IMR-90 (cell line): ENCODE results near the gene IDH3A. TPM values are rescaled to one million over a fixed set of nuclear protein-coding genes. Genes with fewer than 3 reads are reported as not detected.

Source experiments
- ATAC-seq: fragments of 200-7000 bp; cut with Tn5 transposase; 2 replicates; pipeline ENCODE4 v1.9.1; 2020; ENCODE audit warnings: low read depth, mild to moderate bottlenecking, moderate library complexity
- BruUV-seq: library from RNA; stranded (reverse); fragments of 400-500 nt; replicated peaks from 2 replicates; lab custom pipeline; 2021; lab: Mats Ljungman, UMichigan
- CTCF ChIA-PET: fragments of 300-600 bp; formaldehyde crosslinking; extraction: SDS; loops from one replicate; lab custom pipeline; 2021; ENCODE audit warnings: antibody characterized with exemption; lab: Yijun Ruan, JAX
- POLR2A ChIA-PET: fragments of 300-600 bp; sonication (Branson Sonifier 250); formaldehyde crosslinking; loops from one replicate; lab custom pipeline; 2022; ENCODE audit warnings: antibody characterized with exemption; ENCODE audit not compliant: unreplicated experiment; lab: Charles Lee
- DNase-seq: peaks from one replicate; pipeline ENCODE4 v3.0.0; 2013
- H2AFZ ChIP-seq: replicated peaks from 2 replicates; pipeline ENCODE3; 2013; ENCODE audit warnings: low read length, mild to moderate bottlenecking; ENCODE audit not compliant: poor library complexity
- H2AK5ac ChIP-seq: 2 replicates; pipeline ENCODE4 v1.6.1; 2013; ENCODE audit warnings: low read depth, low read length, inconsistent platforms
- H2AK9ac ChIP-seq: replicated peaks from 2 replicates; pipeline ENCODE3; 2013; ENCODE audit warnings: mild to moderate bottlenecking, low read depth, low read length, moderate library complexity; ENCODE audit not compliant: poor library complexity
- H2BK120ac ChIP-seq: 2 replicates; pipeline ENCODE4 v1.6.1; 2013; ENCODE audit warnings: low read depth, low read length, inconsistent platforms
- H2BK15ac ChIP-seq: 3 replicates; pipeline ENCODE4 v1.6.1; 2013; ENCODE audit warnings: low read depth, low read length, inconsistent platforms
- H2BK20ac ChIP-seq: 2 replicates; pipeline ENCODE4 v1.6.1; 2013; ENCODE audit warnings: low read depth, mild to moderate bottlenecking, inconsistent platforms, low read length, moderate library complexity
- H2BK5ac ChIP-seq: 2 replicates; pipeline ENCODE4 v1.6.1; 2013; ENCODE audit warnings: mild to moderate bottlenecking, low read depth, low read length, inconsistent platforms; ENCODE audit not compliant: poor library complexity, severe bottlenecking
- H3K14ac ChIP-seq: replicated peaks from 2 replicates; pipeline ENCODE4 v1.6.1; 2013; ENCODE audit warnings: low read depth, low read length, inconsistent platforms
- H3K18ac ChIP-seq: 2 replicates; pipeline ENCODE4 v1.6.1; 2013; ENCODE audit warnings: low read depth, low read length, control low read depth
- H3K23ac ChIP-seq: 2 replicates; pipeline ENCODE4 v1.6.1; 2013; ENCODE audit warnings: low read depth, low read length, inconsistent platforms
- H3K27ac ChIP-seq: 2 replicates; pipeline ENCODE4 v1.5.1; 2013; ENCODE audit warnings: mild to moderate bottlenecking, control low read depth, low read length; ENCODE audit not compliant: insufficient read depth
- H3K27me3 ChIP-seq: 2 replicates; pipeline ENCODE4 v1.6.1; 2013; ENCODE audit warnings: low read length; ENCODE audit not compliant: control insufficient read depth, insufficient read depth
- H3K36me3 ChIP-seq: 2 replicates; pipeline ENCODE4 v1.6.1; 2013; ENCODE audit warnings: low read length, mixed read lengths; ENCODE audit not compliant: control insufficient read depth, insufficient read depth
- H3K4ac ChIP-seq: 2 replicates; pipeline ENCODE4 v1.6.1; 2013; ENCODE audit warnings: low read depth, low read length, inconsistent platforms
- H3K4me1 ChIP-seq: 2 replicates; pipeline ENCODE4 v1.6.1; 2013; ENCODE audit warnings: low read length, mixed read lengths; ENCODE audit not compliant: control insufficient read depth, insufficient read depth
- H3K4me2 ChIP-seq: 2 replicates; pipeline ENCODE4 v1.6.1; 2013; ENCODE audit warnings: low read depth, mild to moderate bottlenecking, control low read depth, low read length, moderate library complexity
- H3K4me3 ChIP-seq: 2 replicates; pipeline ENCODE4 v1.5.1; 2013; ENCODE audit warnings: low read depth, mild to moderate bottlenecking, control low read depth, low read length, moderate library complexity; ENCODE audit not compliant: insufficient read depth
- H3K56ac ChIP-seq: 2 replicates; pipeline ENCODE4 v1.6.1; 2013; ENCODE audit warnings: low read length, inconsistent platforms; ENCODE audit not compliant: insufficient read depth; ENCODE audit errors: extremely low read depth
- H3K79me1 ChIP-seq, 2 experiments: 2 replicates each; pipeline ENCODE4 v1.6.1; 2013; ENCODE audit warnings: low read length in 2 of 2, inconsistent platforms in 1 of 2, low read depth in 1 of 2
- H3K9ac ChIP-seq: 2 replicates; pipeline ENCODE4 v1.6.1; 2013; ENCODE audit warnings: low read depth, low read length, control low read depth
- H3K9me1 ChIP-seq: 2 replicates; pipeline ENCODE4 v1.6.1; 2013; ENCODE audit warnings: low read length, inconsistent platforms; ENCODE audit not compliant: insufficient read depth
- H3K9me3 ChIP-seq: 2 replicates; pipeline ENCODE4 v1.6.1; 2013; ENCODE audit warnings: low read length; ENCODE audit not compliant: control insufficient read depth, insufficient read depth
- H4K20me1 ChIP-seq: 2 replicates; pipeline ENCODE4 v1.6.1; 2013; ENCODE audit warnings: low read length, inconsistent platforms; ENCODE audit not compliant: insufficient read depth
- H4K5ac ChIP-seq: 2 replicates; pipeline ENCODE4 v1.6.1; 2013; ENCODE audit warnings: mild to moderate bottlenecking, low read depth, low read length, control low read depth
- H4K8ac ChIP-seq, 2 experiments: 2 replicates each; pipeline ENCODE4 v1.6.1; 2013; ENCODE audit warnings: low read depth in 2 of 2, low read length in 2 of 2, control low read depth in 1 of 2, inconsistent platforms in 1 of 2
- H4K91ac ChIP-seq: 2 replicates; pipeline ENCODE4 v1.6.1; 2013; ENCODE audit warnings: low read depth, low read length, inconsistent platforms; ENCODE audit not compliant: insufficient read depth
- BHLHE40 ChIP-seq: fragments of 150-350 bp; IDR thresholded peaks from 2 replicates; pipeline ENCODE4 v1.6.1; 2016; ENCODE audit warnings: mild to moderate bottlenecking, low read depth, low read length
- CHD1 ChIP-seq: IDR thresholded peaks from 2 replicates; pipeline ENCODE4 v1.6.1; 2012; ENCODE audit warnings: low read depth, low read length, improper control_type of control experiment
- MAZ ChIP-seq: IDR thresholded peaks from 2 replicates; pipeline ENCODE4 v1.6.1; 2012; ENCODE audit warnings: low read depth, mild to moderate bottlenecking, low read length, improper control_type of control experiment, moderate library complexity, borderline replicate concordance
- MXI1 ChIP-seq: IDR thresholded peaks from 2 replicates; pipeline ENCODE4 v1.6.1; 2012; ENCODE audit warnings: low read depth, mild to moderate bottlenecking, low read length, moderate library complexity, borderline replicate concordance
- POLR2A ChIP-seq: IDR thresholded peaks from 2 replicates; pipeline ENCODE4 v1.6.1; 2012; ENCODE audit warnings: mild to moderate bottlenecking, low read depth, low read length
- RCOR1 ChIP-seq: IDR thresholded peaks from 2 replicates; pipeline ENCODE4 v1.6.1; 2012; ENCODE audit warnings: mild to moderate bottlenecking, low read length, improper control_type of control experiment; ENCODE audit not compliant: insufficient replicate concordance
- RFX5 ChIP-seq: IDR thresholded peaks from 2 replicates; pipeline ENCODE4 v1.8.0; 2012; ENCODE audit warnings: low read depth, mild to moderate bottlenecking, low read length, moderate library complexity
- SMC3 ChIP-seq: fragments of 150-350 bp; IDR thresholded peaks from 2 replicates; pipeline ENCODE4 v1.6.1; 2016; ENCODE audit warnings: low read depth, mild to moderate bottlenecking, antibody characterized with exemption, low read length, moderate library complexity
- WGBS, 2 experiments: methylation state at CpG; one replicate each; pipeline versions ENCODE4 v1.1.5 to v1.1.7; 2013; ENCODE audit warnings: missing lambda C conversion rate in 2 of 2; ENCODE audit not compliant: insufficient read length in 1 of 2; ENCODE audit errors: extremely low coverage in 2 of 2; 5-methylcytosine and 5-hydroxymethylcytosine counted together
- dilution Hi-C: fragments of 300-500 bp; cut with HindIII; formaldehyde crosslinking; loops from one replicate; pipeline ENCODE4 v1.14.3; 2018; ENCODE audit warnings: low sequenced_read_pairs; ENCODE audit not compliant: unreplicated experiment
- in situ Hi-C: fragments of 300-500 bp; cut with MboI; formaldehyde crosslinking; loops from 3 replicates; pipeline ENCODE4 v1.14.3; 2019; ENCODE audit warnings: low sequenced_read_pairs, inconsistent platforms, mixed read lengths
- intact Hi-C: fragments of 100-400 bp; cut with micrococcal nuclease; formaldehyde crosslinking; loops from 2 replicates; pipeline ENCODE4 v1.10.0; 2022
- polyA plus RNA-seq, 3 experiments: library from polyadenylated mRNA; depleted of rRNA; stranded (reverse); fragments of >200 nt; gene quantifications; 2 replicates each; pipeline ENCODE4 v1.2.3, GENCODE V29; 2012; ENCODE audit warnings: low replicate concordance in 1 of 3
- total RNA-seq: library from RNA; depleted of rRNA; stranded (reverse); fragments of >200 nt; gene quantifications from 2 replicates; pipeline ENCODE4 v1.2.3, GENCODE V29; 2012
- TF ChIP-seq, protein P1 (sequence below): fragments of 150-350 bp; IDR thresholded peaks from 2 replicates; pipeline ENCODE4 v1.6.1; 2016; ENCODE audit warnings: low read depth, mild to moderate bottlenecking, low read length, moderate library complexity, borderline replicate concordance
- TF ChIP-seq, protein P2 (sequence below): conservative IDR thresholded peaks from 2 replicates; pipeline ENCODE4 v1.5.1; 2012; ENCODE audit warnings: mild to moderate bottlenecking, low read depth, low read length, improper control_type of control experiment

IDH3A gene
- total and polyA plus RNA-seq, 2 of the 4 experiments (the other 2 are of a cell fraction) = 34.5 to 47.7 TPM

GRCh38 chr15:78170848-78171773 lies 21.9 kb downstream of the IDH3A start (continued):
- no peak for TF ChIP-seq CHD1
- no peak for TF ChIP-seq RFX5

GRCh38 chr15:78171864-78172472 lies 22.8 kb downstream of the IDH3A start:
- Histone ChIP-seq H2BK15ac (no peak overlapping the region), H2BK5ac (no peak overlapping the region), H3K27me3 (no peaks in the 10 kb centered on the region), H4K20me1 (no peaks in the 10 kb centered on the region), H3K9me1 (no peaks in the 10 kb centered on the region; the same call in 1 of the 2 replicates), H4K91ac (no peak overlapping the region), H3K4ac (no peak overlapping the region), H3K4me1 (no peaks in the 10 kb centered on the region), H3K9ac (no peak overlapping the region), H3K36me3 (peaks cover 27% of the 10 kb centered on the region), H2AK9ac (no peak overlapping the region), H3K18ac (no peak overlapping the region), H3K4me3 (no peak overlapping the region), H3K9me3 (no peaks in the 10 kb centered on the region; the same call in 1 of the 2 replicates), H3K79me1 (no peaks in the 10 kb centered on the region), H3K23ac (no peak overlapping the region), H2BK120ac (no peak overlapping the region), H3K14ac (no peak overlapping the region), H2BK20ac (no peak overlapping the region), H4K8ac (no peak overlapping the region), H2AFZ (no peak overlapping the region), H4K5ac (no peak overlapping the region), H3K56ac (no peak overlapping the region), H3K4me2 (no peak overlapping the region), H3K27ac (no peak overlapping the region), H2AK5ac (no peak overlapping the region)
- 100% methylated on average over 2 of the region's 9 CpGs; no CpG with 5 or more reads in 1 of the 2 experiments for WGBS, 2 experiments
- TF ChIP-seq SMC3 = no peak
- TF ChIP-seq, protein P1, sequence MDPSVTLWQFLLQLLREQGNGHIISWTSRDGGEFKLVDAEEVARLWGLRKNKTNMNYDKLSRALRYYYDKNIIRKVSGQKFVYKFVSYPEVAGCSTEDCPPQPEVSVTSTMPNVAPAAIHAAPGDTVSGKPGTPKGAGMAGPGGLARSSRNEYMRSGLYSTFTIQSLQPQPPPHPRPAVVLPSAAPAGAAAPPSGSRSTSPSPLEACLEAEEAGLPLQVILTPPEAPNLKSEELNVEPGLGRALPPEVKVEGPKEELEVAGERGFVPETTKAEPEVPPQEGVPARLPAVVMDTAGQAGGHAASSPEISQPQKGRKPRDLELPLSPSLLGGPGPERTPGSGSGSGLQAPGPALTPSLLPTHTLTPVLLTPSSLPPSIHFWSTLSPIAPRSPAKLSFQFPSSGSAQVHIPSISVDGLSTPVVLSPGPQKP = no peak
- no peak for TF ChIP-seq BHLHE40
- no peak for TF ChIP-seq MXI1
- TF ChIP-seq, protein P2, sequence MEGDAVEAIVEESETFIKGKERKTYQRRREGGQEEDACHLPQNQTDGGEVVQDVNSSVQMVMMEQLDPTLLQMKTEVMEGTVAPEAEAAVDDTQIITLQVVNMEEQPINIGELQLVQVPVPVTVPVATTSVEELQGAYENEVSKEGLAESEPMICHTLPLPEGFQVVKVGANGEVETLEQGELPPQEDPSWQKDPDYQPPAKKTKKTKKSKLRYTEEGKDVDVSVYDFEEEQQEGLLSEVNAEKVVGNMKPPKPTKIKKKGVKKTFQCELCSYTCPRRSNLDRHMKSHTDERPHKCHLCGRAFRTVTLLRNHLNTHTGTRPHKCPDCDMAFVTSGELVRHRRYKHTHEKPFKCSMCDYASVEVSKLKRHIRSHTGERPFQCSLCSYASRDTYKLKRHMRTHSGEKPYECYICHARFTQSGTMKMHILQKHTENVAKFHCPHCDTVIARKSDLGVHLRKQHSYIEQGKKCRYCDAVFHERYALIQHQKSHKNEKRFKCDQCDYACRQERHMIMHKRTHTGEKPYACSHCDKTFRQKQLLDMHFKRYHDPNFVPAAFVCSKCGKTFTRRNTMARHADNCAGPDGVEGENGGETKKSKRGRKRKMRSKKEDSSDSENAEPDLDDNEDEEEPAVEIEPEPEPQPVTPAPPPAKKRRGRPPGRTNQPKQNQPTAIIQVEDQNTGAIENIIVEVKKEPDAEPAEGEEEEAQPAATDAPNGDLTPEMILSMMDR = no peak
- TF ChIP-seq POLR2A = no peak
- no peak for TF ChIP-seq RCOR1
- no peak for TF ChIP-seq MAZ
- in situ Hi-C loops (no loop called here), intact Hi-C loops (no loop called here), dilution Hi-C loops (no loop called here)
- ChIA-PET CTCF (interaction anchor here (1.0 kb wide), 1 partner anchor 21 kb away, joined by 5 read pairs; no protein-coding TSS in a partner anchor), POLR2A (no interaction called here)
- ATAC-seq = no peak
- no peak for DNase-seq
- no TSS peak for BruUV-seq
